SK-N-SH treated with all-trans-retinoic acid at 6 μM for 48 hours (cell line): ENCODE measurements around the gene TFEB.

Experiments
- ARNTL ChIP-seq: fragments of 450-650 bp; formaldehyde crosslinking; IDR thresholded peaks from 2 replicates; pipeline ENCODE4 v1.5.0; 2020; ENCODE audit warnings: low read depth, mild to moderate bottlenecking, moderate library complexity, borderline replicate concordance
- BACH2 ChIP-seq: fragments of 250-450 bp; sonication (Bioruptor Pico); IDR thresholded peaks from 2 replicates; pipeline ENCODE4 v1.9.0; 2021; ENCODE audit warnings: mild to moderate bottlenecking, borderline replicate concordance
- ESRRG ChIP-seq: fragments of 250-450 bp; sonication (Bioruptor Pico); IDR thresholded peaks from 2 replicates; pipeline ENCODE4 v1.6.1; 2021; ENCODE audit warnings: mild to moderate bottlenecking
- GLIS3 ChIP-seq: fragments of 250-450 bp; sonication (Bioruptor Pico); IDR thresholded peaks from 2 replicates; pipeline ENCODE4 v1.5.0; 2020; ENCODE audit warnings: mild to moderate bottlenecking, moderate library complexity
- OSR1 ChIP-seq: fragments of 250-450 bp; sonication (Bioruptor Pico); IDR thresholded peaks from 2 replicates; pipeline ENCODE4 v1.8.0; 2022; ENCODE audit warnings: moderate library complexity, mild to moderate bottlenecking, inconsistent platforms
- RARB ChIP-seq: fragments of 250-450 bp; sonication (Bioruptor Pico); IDR thresholded peaks from 2 replicates; pipeline ENCODE4 v1.8.0; 2021; ENCODE audit warnings: mild to moderate bottlenecking, moderate library complexity
- TOX ChIP-seq: fragments of 250-450 bp; sonication (Bioruptor Pico); IDR thresholded peaks from 2 replicates; pipeline ENCODE4 v1.8.0; 2021; ENCODE audit warnings: mild to moderate bottlenecking, moderate library complexity, borderline replicate concordance
- ZFP3 ChIP-seq: fragments of 250-450 bp; sonication (Bioruptor Pico); IDR thresholded peaks from 2 replicates; pipeline ENCODE4 v1.5.0; 2020; ENCODE audit warnings: mild to moderate bottlenecking, moderate library complexity
- ZFP30 ChIP-seq: fragments of 450-650 bp; formaldehyde crosslinking; IDR thresholded peaks from 2 replicates; pipeline ENCODE4 v1.5.0; 2022; ENCODE audit warnings: mild to moderate bottlenecking, moderate library complexity
- ZNF565 ChIP-seq: fragments of 450-650 bp; formaldehyde crosslinking; conservative IDR thresholded peaks from 2 replicates; pipeline ENCODE4 v1.5.0; 2020; ENCODE audit warnings: low read depth, mild to moderate bottlenecking, moderate library complexity
- ZNF8 ChIP-seq: fragments of 450-650 bp; formaldehyde crosslinking; IDR thresholded peaks from 2 replicates; pipeline ENCODE4 v1.5.0; 2020; ENCODE audit warnings: mild to moderate bottlenecking, moderate library complexity
- TF ChIP-seq, protein P1 (sequence below): fragments of 250-450 bp; sonication (Bioruptor Pico); IDR thresholded peaks from 2 replicates; pipeline ENCODE4 v1.5.0; 2020; ENCODE audit warnings: mild to moderate bottlenecking, moderate library complexity
- TF ChIP-seq, protein P2 (sequence below): fragments of 250-450 bp; sonication (Bioruptor Pico); IDR thresholded peaks from 2 replicates; pipeline ENCODE4 v1.5.1; 2021; ENCODE audit warnings: mild to moderate bottlenecking, moderate library complexity
- TF ChIP-seq, protein P3 (sequence below): fragments of 250-450 bp; sonication (Bioruptor Pico); IDR thresholded peaks from 2 replicates; pipeline ENCODE4 v1.8.0; 2020; ENCODE audit warnings: mild to moderate bottlenecking, moderate library complexity, borderline replicate concordance

DNA sequence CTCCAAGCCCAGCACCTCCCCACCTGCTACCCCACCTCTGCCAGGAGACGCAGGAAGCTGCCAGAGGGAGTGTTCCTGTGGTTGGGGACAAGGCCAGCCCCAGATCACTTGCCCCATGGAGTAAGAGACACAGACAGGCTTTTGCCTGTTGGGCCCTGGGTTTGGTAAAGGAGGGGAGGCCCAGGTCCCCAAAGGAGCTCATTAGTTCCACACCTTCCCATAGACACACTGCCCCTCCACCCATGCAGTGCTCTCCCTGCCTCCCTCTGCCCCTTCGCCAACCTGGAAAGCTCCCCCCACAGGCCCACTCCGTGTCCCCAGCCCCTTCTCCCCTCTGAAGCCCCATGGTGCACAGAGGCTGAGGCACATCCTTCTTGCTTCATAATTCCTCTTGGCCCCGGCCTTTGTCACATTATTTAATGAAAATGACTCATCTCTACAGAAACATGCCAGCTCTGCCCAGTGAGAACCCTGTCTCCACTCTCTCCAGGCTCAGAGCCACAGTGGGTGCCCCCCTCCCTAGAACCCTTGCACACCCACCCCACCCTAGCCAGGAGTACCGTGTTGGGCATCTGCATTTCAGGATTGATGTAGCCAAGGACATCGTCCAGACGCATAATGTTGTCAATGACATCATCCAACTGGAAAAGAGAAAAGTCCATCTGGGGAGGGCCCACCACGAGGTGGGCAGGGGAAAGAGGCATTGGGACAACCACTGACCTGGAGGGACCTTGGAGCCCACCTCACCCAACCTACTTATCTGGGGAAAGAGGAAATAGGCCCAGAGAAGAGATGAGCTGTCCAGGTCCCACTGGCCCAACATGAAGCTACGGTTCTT, 46.0 kb downstream of the TFEB start:
- TF ChIP-seq TOX (CRISPR knock-in tag), result no peak
- TF ChIP-seq, protein P1, sequence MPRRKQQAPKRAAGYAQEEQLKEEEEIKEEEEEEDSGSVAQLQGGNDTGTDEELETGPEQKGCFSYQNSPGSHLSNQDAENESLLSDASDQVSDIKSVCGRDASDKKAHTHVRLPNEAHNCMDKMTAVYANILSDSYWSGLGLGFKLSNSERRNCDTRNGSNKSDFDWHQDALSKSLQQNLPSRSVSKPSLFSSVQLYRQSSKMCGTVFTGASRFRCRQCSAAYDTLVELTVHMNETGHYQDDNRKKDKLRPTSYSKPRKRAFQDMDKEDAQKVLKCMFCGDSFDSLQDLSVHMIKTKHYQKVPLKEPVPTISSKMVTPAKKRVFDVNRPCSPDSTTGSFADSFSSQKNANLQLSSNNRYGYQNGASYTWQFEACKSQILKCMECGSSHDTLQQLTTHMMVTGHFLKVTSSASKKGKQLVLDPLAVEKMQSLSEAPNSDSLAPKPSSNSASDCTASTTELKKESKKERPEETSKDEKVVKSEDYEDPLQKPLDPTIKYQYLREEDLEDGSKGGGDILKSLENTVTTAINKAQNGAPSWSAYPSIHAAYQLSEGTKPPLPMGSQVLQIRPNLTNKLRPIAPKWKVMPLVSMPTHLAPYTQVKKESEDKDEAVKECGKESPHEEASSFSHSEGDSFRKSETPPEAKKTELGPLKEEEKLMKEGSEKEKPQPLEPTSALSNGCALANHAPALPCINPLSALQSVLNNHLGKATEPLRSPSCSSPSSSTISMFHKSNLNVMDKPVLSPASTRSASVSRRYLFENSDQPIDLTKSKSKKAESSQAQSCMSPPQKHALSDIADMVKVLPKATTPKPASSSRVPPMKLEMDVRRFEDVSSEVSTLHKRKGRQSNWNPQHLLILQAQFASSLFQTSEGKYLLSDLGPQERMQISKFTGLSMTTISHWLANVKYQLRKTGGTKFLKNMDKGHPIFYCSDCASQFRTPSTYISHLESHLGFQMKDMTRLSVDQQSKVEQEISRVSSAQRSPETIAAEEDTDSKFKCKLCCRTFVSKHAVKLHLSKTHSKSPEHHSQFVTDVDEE, result no peak
- TF ChIP-seq, protein P2, sequence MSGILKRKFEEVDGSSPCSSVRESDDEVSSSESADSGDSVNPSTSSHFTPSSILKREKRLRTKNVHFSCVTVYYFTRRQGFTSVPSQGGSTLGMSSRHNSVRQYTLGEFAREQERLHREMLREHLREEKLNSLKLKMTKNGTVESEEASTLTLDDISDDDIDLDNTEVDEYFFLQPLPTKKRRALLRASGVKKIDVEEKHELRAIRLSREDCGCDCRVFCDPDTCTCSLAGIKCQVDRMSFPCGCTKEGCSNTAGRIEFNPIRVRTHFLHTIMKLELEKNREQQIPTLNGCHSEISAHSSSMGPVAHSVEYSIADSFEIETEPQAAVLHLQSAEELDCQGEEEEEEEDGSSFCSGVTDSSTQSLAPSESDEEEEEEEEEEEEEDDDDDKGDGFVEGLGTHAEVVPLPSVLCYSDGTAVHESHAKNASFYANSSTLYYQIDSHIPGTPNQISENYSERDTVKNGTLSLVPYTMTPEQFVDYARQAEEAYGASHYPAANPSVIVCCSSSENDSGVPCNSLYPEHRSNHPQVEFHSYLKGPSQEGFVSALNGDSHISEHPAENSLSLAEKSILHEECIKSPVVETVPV, result no peak
- no peak for TF ChIP-seq ZFP30 (CRISPR knock-in tag)
- no peak for TF ChIP-seq ZNF565
- TF ChIP-seq ESRRG, result no peak
- TF ChIP-seq, protein P3, sequence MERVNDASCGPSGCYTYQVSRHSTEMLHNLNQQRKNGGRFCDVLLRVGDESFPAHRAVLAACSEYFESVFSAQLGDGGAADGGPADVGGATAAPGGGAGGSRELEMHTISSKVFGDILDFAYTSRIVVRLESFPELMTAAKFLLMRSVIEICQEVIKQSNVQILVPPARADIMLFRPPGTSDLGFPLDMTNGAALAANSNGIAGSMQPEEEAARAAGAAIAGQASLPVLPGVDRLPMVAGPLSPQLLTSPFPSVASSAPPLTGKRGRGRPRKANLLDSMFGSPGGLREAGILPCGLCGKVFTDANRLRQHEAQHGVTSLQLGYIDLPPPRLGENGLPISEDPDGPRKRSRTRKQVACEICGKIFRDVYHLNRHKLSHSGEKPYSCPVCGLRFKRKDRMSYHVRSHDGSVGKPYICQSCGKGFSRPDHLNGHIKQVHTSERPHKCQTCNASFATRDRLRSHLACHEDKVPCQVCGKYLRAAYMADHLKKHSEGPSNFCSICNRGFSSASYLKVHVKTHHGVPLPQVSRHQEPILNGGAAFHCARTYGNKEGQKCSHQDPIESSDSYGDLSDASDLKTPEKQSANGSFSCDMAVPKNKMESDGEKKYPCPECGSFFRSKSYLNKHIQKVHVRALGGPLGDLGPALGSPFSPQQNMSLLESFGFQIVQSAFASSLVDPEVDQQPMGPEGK (CRISPR knock-in tag), result no peak
- no peak for TF ChIP-seq BACH2 (CRISPR knock-in tag)
- no peak for TF ChIP-seq RARB (CRISPR knock-in tag)
- TF ChIP-seq ZNF8, result no peak
- no peak for TF ChIP-seq ARNTL (CRISPR knock-in tag)
- TF ChIP-seq ZFP3, result no peak
- TF ChIP-seq GLIS3 (CRISPR knock-in tag), result no peak
- no peak for TF ChIP-seq OSR1 (CRISPR knock-in tag)
